Breast epithelium (tissue), 3 donors: ENCODE results near the gene ZNF728.
"Not testable (repeated sequence)": the region's sequence is repeated elsewhere in the genome, so short reads cannot be mapped to it uniquely, and the experiment has no call there.

Experiments used
- CTCF ChIP-seq, 3 donors: fragments of 450-650 bp; IDR thresholded peaks; one replicate each; pipeline ENCODE4 v1.5.1; 2016 to 2017; ENCODE audit warnings: antibody characterized with exemption in 3 of 3, mild to moderate bottlenecking in 3 of 3, moderate library complexity in 3 of 3
- POLR2A ChIP-seq: fragments of 450-650 bp; IDR thresholded peaks from one replicate; pipeline ENCODE4 v1.6.1; 2016; ENCODE audit warnings: antibody characterized with exemption, mild to moderate bottlenecking, moderate library complexity
- POLR2AphosphoS5 ChIP-seq, 3 donors: sonication (generic); formaldehyde crosslinking; IDR thresholded peaks; one replicate each; pipeline ENCODE4 v1.6.1; 2017; ENCODE audit warnings: antibody characterized with exemption in 3 of 3

GRCh38 chr19:22927576-22927975 lies 75.4 kb downstream of the ZNF728 start:
- not testable (repeated sequence) for TF ChIP-seq CTCF (IDR thresholded peaks at IDR 0.05); POLR2A; POLR2AphosphoS5 (IDR thresholded peaks at IDR 0.05)
